ENCODE measurements around the gene PIK3AP1.

The PIK3AP1 gene, protein sequence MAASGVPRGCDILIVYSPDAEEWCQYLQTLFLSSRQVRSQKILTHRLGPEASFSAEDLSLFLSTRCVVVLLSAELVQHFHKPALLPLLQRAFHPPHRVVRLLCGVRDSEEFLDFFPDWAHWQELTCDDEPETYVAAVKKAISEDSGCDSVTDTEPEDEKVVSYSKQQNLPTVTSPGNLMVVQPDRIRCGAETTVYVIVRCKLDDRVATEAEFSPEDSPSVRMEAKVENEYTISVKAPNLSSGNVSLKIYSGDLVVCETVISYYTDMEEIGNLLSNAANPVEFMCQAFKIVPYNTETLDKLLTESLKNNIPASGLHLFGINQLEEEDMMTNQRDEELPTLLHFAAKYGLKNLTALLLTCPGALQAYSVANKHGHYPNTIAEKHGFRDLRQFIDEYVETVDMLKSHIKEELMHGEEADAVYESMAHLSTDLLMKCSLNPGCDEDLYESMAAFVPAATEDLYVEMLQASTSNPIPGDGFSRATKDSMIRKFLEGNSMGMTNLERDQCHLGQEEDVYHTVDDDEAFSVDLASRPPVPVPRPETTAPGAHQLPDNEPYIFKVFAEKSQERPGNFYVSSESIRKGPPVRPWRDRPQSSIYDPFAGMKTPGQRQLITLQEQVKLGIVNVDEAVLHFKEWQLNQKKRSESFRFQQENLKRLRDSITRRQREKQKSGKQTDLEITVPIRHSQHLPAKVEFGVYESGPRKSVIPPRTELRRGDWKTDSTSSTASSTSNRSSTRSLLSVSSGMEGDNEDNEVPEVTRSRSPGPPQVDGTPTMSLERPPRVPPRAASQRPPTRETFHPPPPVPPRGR

DNA sequence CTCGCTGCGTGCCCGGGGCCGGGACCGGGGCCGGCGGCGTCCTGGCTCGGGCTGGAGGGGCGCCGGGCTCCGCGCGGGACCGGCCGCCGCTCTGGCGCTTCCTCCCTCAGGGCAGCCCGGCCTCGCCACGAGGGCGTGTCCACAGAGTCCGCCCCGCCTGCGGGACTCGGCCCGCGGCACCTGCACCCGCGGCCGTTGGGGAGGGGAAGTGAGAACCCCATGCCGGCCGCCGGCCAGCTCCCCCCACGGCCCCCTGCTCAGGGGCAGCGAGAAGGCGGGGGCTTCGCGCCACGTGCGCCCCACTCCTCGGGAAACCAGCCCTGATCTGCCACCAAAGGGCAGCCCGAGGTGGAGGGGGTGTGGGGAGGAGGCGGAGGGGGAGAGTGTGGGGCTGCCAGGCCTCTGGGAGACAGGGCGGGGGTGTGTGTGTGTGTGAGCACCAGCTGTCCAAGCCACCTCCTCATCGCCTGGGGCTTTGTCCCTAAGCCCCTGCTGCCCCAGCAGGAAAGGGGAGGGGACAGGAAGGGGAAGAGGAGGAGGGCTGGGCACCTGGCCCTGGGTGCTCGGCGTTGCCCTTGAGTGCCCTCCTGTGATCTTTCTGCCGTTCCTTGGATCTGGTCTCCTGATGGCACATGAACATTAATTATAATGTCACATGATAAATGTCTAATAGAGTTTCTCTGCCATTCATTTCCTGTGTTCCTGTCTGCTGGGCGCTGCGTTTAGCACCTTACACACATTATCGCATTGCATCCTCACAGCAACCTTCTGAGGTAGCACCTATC lies at the start of gene PIK3AP1:
Gene PIK3AP1 (minus strand): TSS at position 93 of the 785 bp plus-strand sequence. CDS start 120 bp downstream, outside the sequence.
- Histone ChIP-seq H3K27me3 (ENCODE audit: insufficient read depth, low read length, poor library complexity, severe bottlenecking) (no peaks in the 10 kb centered on the region), H3F3A (ENCODE audit: low read depth) (no peaks in the 10 kb centered on the region), H3K4me1 (ENCODE audit: insufficient read depth, low read length, poor library complexity, severe bottlenecking) (peaks cover 42% of the 10 kb centered on the region)

DNA sequence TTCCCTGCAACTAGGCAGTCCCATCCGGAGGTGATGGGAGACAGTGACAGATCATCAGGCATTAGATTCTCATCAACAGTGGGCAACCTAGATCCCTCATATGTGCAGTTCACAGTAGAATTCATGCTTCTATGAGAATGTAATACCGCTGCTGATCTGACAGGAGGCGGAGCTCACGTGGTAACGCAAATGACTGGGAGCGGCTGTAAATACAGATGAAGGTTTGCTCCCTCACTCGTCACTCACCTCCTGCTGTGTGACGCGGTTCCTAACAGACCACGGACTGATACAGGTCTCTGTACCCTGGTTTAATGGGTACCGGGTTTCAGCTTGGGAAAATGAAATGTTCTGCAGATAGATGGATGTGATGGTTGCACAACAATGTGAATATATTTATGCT lies 47.8 kb upstream of the PIK3AP1 start:
- Histone ChIP-seq H2AFZ (ENCODE audit: low read length) (no peak overlapping the region), H3K4me2 (ENCODE audit: low read depth, low read length, poor library complexity, severe bottlenecking) (no peak overlapping the region), H3K4me1 (ENCODE audit: insufficient read depth, low read length, poor library complexity, severe bottlenecking) (no peaks in the 10 kb centered on the region), H3K9me2 (replicated peaks; ENCODE audit: low read depth, low read length) (no peaks in the 10 kb centered on the region), H3K4me3 (ENCODE audit: low read length, poor library complexity, severe bottlenecking) (no peak overlapping the region), H3K27me3 (ENCODE audit: insufficient read depth, low read length, poor library complexity, severe bottlenecking) (no peaks in the 10 kb centered on the region), H4K20me1 (ENCODE audit: insufficient read depth, low read length, poor library complexity, severe bottlenecking) (no peaks in the 10 kb centered on the region), H3K9ac (ENCODE audit: low read depth, low read length, poor library complexity, severe bottlenecking) (no peak overlapping the region), H3K36me3 (ENCODE audit: insufficient read depth, low read length) (no peaks in the 10 kb centered on the region), H3K79me2 (ENCODE audit: insufficient read depth, low read length) (no peaks in the 10 kb centered on the region), H3K9me3 (ENCODE audit: insufficient read depth, low read depth, low read length) (peaks cover 6% of the 10 kb centered on the region; the same call in 1 of the 2 replicates), H3F3A (ENCODE audit: low read depth) (no peaks in the 10 kb centered on the region)
- TF ChIP-seq, protein P1, sequence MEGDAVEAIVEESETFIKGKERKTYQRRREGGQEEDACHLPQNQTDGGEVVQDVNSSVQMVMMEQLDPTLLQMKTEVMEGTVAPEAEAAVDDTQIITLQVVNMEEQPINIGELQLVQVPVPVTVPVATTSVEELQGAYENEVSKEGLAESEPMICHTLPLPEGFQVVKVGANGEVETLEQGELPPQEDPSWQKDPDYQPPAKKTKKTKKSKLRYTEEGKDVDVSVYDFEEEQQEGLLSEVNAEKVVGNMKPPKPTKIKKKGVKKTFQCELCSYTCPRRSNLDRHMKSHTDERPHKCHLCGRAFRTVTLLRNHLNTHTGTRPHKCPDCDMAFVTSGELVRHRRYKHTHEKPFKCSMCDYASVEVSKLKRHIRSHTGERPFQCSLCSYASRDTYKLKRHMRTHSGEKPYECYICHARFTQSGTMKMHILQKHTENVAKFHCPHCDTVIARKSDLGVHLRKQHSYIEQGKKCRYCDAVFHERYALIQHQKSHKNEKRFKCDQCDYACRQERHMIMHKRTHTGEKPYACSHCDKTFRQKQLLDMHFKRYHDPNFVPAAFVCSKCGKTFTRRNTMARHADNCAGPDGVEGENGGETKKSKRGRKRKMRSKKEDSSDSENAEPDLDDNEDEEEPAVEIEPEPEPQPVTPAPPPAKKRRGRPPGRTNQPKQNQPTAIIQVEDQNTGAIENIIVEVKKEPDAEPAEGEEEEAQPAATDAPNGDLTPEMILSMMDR (conservative IDR thresholded peaks at IDR 0.05; ENCODE audit: low read length): no peak
- TF ChIP-seq EZH2phosphoT487 (IDR thresholded peaks at IDR 0.05; ENCODE audit: borderline replicate concordance): no peak

More for the DNA sequence above, at the start of gene PIK3AP1:
- H4K20me1 ChIP-seq (ENCODE audit: insufficient read depth, low read length, poor library complexity, severe bottlenecking): peaks cover 17% of the 10 kb centered on the region
- no peaks in the 10 kb centered on the region for H3K9me2 ChIP-seq (replicated peaks; ENCODE audit: low read depth, low read length)
- peak within 1 kb of the TSS; percentile 84 for H3K4me3 ChIP-seq (ENCODE audit: low read length, poor library complexity, severe bottlenecking)
- H2AFZ ChIP-seq (ENCODE audit: low read length): peak within 1 kb of the TSS; percentile 85
- H3K9me3 ChIP-seq (ENCODE audit: insufficient read depth, low read depth, low read length): no peaks in the 10 kb centered on the region
- peak within 1 kb of the TSS; percentile 86 for H3K4me2 ChIP-seq (ENCODE audit: low read depth, low read length, poor library complexity, severe bottlenecking)
- H3K79me2 ChIP-seq (ENCODE audit: insufficient read depth, low read length): peaks cover 42% of the 10 kb centered on the region
- H3K9ac ChIP-seq (ENCODE audit: low read depth, low read length, poor library complexity, severe bottlenecking): peak within 1 kb of the TSS; percentile 88
- H3K36me3 ChIP-seq (ENCODE audit: insufficient read depth, low read length): no peaks in the 10 kb centered on the region
- TF ChIP-seq, protein P1 (conservative IDR thresholded peaks at IDR 0.05; ENCODE audit: low read length): no peak
- no peak for TF ChIP-seq EZH2phosphoT487 (IDR thresholded peaks at IDR 0.05; ENCODE audit: borderline replicate concordance)

DNA sequence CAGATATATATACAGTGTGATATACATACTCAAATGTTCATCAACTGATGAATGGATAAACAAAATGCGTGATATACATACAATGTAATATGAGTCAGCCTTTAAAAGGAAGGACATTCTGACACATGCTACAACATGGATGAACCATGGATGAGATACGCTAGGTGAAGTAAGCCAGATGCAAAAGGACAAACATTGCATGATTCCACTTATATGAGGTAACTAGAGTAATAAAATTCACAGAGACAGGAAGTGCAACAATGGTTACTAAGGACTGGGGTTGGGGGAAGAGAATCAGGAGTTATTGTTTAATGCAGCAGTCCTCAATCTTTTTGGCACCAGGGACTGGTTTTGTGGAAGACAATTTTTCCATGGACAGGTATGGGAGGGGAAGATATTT lies 47.3 kb upstream of the PIK3AP1 start:
- Histone ChIP-seq H3F3A (ENCODE audit: low read depth) (no peaks in the 10 kb centered on the region), H3K27me3 (ENCODE audit: insufficient read depth, low read length, poor library complexity, severe bottlenecking) (no peaks in the 10 kb centered on the region)

More for the DNA sequence above, 47.3 kb upstream of the PIK3AP1 start:
- Histone ChIP-seq H3K4me3 (ENCODE audit: low read length, poor library complexity, severe bottlenecking) (no peak overlapping the region), H3K4me1 (ENCODE audit: insufficient read depth, low read length, poor library complexity, severe bottlenecking) (no peaks in the 10 kb centered on the region), H3K79me2 (ENCODE audit: insufficient read depth, low read length) (no peaks in the 10 kb centered on the region), H3K36me3 (ENCODE audit: insufficient read depth, low read length) (no peaks in the 10 kb centered on the region), H3K9ac (ENCODE audit: low read depth, low read length, poor library complexity, severe bottlenecking) (no peak overlapping the region), H2AFZ (ENCODE audit: low read length) (no peak overlapping the region), H3K9me2 (replicated peaks; ENCODE audit: low read depth, low read length) (no peaks in the 10 kb centered on the region), H3K9me3 (ENCODE audit: insufficient read depth, low read depth, low read length) (peaks cover 6% of the 10 kb centered on the region; the same call in 1 of the 2 replicates), H3K4me2 (ENCODE audit: low read depth, low read length, poor library complexity, severe bottlenecking) (no peak overlapping the region), H4K20me1 (ENCODE audit: insufficient read depth, low read length, poor library complexity, severe bottlenecking) (no peaks in the 10 kb centered on the region)
- TF ChIP-seq EZH2phosphoT487 (IDR thresholded peaks at IDR 0.05; ENCODE audit: borderline replicate concordance): no peak

All from Loucy (cell line).